HL-60 (cell line): ENCODE results near the gene TMTC2.

Source experiments
- DNase-seq, 2 experiments: peaks; one replicate each; pipeline ENCODE4 v3.0.0-alpha.2; 2010 to 2020; ENCODE audit warnings: low read depth in 1 of 2, low spot score in 1 of 2
- H3K27ac ChIP-seq: fragments of 250-450 bp; sonication (Bioruptor Pico); replicated peaks from 2 replicates; pipeline ENCODE4 v1.5.1; 2020; ENCODE audit warnings: mild to moderate bottlenecking, moderate library complexity
- H3K27me3 ChIP-seq: fragments of 250-450 bp; sonication (Bioruptor Pico); 2 replicates; pipeline ENCODE4 v1.5.1; 2021; ENCODE audit warnings: mild to moderate bottlenecking, moderate library complexity; ENCODE audit not compliant: insufficient read depth, poor library complexity, severe bottlenecking
- H3K4me3 ChIP-seq: replicated peaks from 2 replicates; pipeline ENCODE4 v1.5.1; 2011; ENCODE audit warnings: mild to moderate bottlenecking, control low read depth, low read length; ENCODE audit not compliant: insufficient read depth
- CTCF ChIP-seq: IDR thresholded peaks from one replicate; pipeline ENCODE4 v1.5.1; 2011; ENCODE audit warnings: low read length, control low read depth, inconsistent platforms; ENCODE audit not compliant: insufficient read depth
- GABPA ChIP-seq: IDR thresholded peaks from 2 replicates; pipeline ENCODE4 v1.6.1; 2012; ENCODE audit warnings: low read depth
- POLR2AphosphoS5 ChIP-seq: IDR thresholded peaks from 2 replicates; pipeline ENCODE4 v1.6.1; 2012; ENCODE audit warnings: low read depth
- REST ChIP-seq: IDR thresholded peaks from 2 replicates; pipeline ENCODE4 v1.6.1; 2012; ENCODE audit warnings: low read depth; ENCODE audit not compliant: insufficient replicate concordance
- SPI1 ChIP-seq: IDR thresholded peaks from 2 replicates; pipeline ENCODE4 v1.6.1; 2012; ENCODE audit warnings: low read depth, mild to moderate bottlenecking, borderline replicate concordance

The TMTC2 gene

GRCh38 chr12:82665142-82665923, 21.4 kb upstream of the TMTC2 start:
- TF ChIP-seq REST (no peak), CTCF (no peak), GABPA (no peak), SPI1 (no peak), POLR2AphosphoS5 (no peak)
- DNase-seq = no peak
- H3K4me3 ChIP-seq = no peak overlapping the region
- H3K27me3 ChIP-seq = no peaks in the 10 kb centered on the region
- H3K27ac ChIP-seq = no peak overlapping the region

GRCh38 chr12:82666830-82667229, 19.9 kb upstream of the TMTC2 start:
- Histone ChIP-seq H3K27me3 (no peaks in the 10 kb centered on the region), H3K27ac (no peak overlapping the region), H3K4me3 (no peak overlapping the region)
- DNase-seq = no peak
- no peak for TF ChIP-seq REST
- no peak for TF ChIP-seq POLR2AphosphoS5
- TF ChIP-seq SPI1 = no peak
- no peak for TF ChIP-seq CTCF
- TF ChIP-seq GABPA = no peak

GRCh38 chr12:82671673-82672195, 15.0 kb upstream of the TMTC2 start:
- Histone ChIP-seq H3K27me3 (no peaks in the 10 kb centered on the region), H3K4me3 (no peak overlapping the region), H3K27ac (no peak overlapping the region)
- TF ChIP-seq SPI1 (no peak), POLR2AphosphoS5 (no peak), CTCF (no peak), GABPA (no peak), REST (no peak)
- DNase-seq = no peak
